GM19351 (cell line): ENCODE results near the gene SFI1.
"Not testable (repeated sequence)": the region's sequence is repeated elsewhere in the genome, so short reads cannot be mapped to it uniquely, and the experiment has no call there.

Source experiments
- ATAC-seq: cut with Tn5 transposase; IDR thresholded peaks from one replicate; pipeline ENCODE4 v1.9.1; 2021; ENCODE audit warnings: mild to moderate bottlenecking, moderate library complexity; ENCODE audit not compliant: unreplicated experiment

SFI1 gene

DNA sequence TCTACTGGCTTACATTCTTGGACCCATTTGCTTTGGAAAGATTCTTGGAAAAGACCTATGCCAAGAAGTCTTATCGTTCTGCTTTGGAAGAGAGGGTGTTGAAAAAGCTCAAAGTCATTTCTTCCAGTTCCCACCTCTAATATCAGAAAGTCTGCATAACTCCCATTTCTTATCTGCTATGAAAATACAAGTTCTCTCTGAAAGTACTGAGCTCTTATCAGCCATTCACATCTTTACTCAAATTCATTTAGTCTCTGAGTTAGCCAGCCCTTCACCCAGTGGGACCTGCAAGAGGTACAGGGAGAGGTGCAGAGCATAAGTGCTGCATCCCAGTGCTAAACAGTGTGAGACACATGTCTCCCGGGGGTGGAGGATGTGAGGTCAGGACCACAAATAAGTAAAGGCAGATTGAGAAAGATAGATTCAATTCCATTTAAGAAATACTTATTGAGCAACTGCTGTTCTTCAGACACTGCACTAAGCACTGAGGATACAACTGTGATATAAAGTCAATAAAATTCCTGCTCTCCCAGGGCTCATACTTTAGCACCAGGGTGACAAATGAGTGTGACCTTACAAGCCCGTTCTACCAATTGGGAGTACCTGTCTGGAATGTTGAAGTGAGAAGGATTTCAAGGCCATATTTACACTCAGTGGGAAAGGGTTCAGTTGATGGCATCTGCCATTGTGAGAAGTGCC, 89.0 kb downstream of the SFI1 start:
- ATAC-seq = no peak

DNA sequence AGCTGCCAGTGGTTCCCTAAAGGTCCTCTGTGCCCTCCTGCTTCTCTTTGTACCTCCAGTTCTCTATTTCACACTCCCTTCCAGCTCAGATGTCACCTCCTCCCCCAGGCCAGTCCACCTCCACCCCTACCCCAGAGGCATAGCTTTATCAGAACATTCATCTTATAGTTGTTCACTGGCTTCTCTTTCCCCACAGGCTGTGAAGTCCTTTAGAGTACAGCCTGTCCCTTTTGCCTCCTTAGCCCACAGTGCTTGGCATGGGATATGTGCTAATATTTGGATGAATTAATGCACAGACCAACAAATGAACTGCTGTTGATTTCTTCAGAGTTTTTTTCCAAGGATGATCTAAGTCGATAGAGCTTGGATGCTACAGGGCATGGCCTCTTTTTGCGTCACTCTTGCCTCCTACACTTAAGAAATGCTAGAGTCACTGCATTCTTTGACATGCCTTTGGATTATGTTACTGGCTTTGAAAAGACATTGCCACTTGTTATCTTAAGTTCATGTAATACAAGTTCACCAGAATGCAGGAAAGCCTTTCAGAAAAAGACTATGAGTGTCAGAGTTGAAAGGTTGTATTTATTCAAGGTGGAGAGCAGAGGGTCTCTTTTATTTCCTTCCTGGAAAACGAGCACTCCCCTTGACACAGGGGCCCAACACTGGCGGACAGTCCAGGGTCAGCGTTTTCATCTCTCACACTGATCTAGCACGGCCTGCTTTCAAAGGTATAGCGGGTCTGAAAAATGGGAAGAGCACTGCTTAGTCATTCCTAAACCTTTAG, 90.0 kb downstream of the SFI1 start:
- no peak for ATAC-seq

DNA sequence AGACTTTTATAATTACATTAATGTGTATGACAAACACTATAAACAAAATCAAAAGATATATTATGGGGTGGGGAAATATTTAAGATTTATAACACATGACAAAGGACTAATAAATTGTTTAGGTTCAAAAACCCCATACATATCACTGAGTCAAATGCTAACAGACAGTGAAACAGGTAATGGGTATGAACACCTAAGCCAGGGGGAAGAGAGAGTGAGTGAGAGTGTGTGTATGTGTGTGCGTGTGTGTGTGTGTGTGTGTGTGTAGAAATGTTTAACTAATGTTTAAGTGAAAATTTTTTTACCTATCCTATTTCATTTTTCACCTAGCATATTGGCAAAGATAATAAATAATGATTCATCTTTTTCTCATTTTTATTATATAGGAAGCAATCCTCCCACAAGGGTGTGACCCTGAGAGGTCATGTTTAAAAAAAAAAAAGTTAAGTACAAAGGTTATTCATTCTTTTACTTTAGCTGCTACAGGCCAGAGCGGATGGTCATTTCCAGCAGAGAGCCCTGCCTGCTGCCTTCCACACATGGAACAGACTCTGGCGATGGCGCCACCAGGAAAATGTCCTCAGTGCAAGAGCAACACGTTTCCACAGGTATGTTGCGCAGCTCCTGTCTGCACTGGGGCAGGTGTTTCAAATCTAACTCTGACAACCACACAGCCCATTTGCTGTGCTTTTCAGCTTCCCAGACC, 92.8 kb downstream of the SFI1 start:
- no peak for ATAC-seq

DNA sequence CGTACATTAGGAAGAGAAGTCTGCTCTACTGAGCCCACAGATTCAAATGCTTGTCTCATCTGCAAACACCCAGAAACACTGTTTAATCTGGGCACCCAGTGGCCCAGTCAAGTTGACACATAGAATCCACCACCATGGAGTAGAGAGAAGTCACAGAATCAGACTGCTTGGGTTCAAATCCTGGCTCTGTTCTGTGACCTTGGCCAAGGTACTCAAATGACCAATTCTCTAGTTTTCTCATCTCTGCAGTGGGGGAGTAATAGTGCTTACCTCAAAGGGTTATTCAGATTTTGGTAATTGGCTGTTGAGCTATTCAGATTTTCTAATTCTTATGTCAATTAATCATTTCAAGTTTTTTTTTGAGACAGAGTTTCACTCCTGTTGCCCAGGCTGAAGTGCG, 93.8 kb downstream of the SFI1 start:
- not testable (repeated sequence) for ATAC-seq

DNA sequence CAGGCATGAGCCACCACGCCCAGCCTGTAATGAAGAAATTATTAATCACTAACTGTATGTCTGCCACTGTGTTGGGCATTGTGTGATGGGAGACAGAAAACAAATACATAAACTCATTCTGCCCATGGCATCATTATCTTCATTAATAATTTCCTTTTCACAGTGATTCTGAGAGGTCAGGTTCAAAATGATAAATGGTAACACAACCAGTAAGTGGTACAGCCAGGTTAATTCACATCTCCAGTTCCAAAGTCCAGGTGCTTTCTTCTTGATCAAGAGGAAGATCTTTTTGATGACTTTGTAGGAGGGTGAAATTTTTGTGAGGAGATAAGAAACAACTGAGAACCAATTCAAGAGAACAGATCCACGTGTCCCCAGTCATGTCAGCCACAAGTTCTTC, 98.9 kb downstream of the SFI1 start:
- no peak for ATAC-seq

DNA sequence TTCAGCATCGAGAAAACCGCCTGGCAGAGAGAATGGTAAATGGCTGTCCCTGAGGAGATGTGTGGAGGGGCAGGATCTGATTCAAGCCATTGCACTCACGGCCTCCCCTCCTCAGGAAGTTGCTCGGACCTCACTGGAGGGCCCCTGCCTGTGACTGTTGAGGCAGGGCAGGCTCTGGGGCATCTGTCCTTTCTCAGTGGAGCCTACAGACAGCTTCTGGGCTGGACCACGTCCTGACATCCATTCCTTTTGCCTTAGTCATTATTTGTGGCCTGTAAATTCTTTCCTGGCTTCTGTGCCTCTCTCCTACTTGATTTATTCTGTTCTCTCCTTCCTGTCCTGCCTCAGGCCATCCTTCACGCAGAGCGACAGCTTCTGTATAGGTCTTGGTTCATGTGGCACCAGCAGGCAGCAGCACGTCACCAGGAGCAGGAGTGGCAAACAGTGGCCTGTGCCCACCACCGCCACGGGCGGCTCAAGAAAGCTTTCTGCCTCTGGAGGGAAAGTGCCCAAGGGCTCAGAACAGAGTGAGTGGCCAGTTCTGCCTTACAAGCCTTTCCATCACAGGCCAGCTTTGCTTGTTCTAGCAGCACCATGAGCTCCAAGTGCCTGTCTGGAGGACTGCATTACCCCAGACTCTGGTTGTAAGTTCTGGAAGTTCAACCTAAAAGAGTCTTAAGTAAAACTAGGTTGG, 106.1 kb downstream of the SFI1 start:
- no peak for ATAC-seq

DNA sequence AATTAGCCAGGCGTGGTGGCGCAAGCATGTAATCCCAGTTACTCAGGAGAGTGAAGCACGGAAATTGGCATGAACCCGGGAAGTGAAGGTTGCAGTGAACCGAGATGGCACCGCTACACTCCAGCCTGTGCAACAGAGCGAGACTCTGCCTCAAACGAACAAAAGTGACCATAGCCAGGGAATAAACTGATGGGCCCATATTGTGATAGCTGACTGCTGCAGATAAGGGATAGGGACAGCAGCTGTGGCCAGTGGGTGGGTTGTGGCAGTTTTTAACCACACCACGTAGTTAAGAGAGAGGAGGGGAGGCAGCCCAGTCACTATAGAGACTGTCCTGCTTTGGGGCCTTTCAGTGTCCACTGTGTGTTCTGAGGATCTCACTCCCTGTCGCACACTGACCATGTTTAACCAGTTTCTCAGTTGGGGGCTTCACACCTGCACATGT, 106.8 kb downstream of the SFI1 start:
- no peak for ATAC-seq

DNA sequence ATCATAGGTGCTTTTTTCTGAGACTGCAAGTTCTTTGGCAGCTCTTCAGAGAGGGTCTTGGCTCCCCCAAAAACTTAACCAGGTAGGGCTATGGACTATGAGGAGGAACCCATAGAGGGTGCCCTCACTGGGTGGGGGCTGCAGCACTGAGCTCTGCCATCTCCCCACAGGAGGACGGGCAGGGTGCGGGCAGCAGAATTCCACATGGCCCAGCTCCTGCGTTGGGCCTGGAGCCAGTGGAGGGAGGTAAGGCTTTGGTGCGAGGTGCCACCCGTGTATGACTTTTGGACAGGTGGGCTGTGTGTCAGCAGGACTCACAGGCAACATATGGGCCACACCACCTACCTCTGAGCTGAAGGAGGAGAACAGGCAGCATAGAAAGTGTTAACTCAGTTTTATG, 107.2 kb downstream of the SFI1 start:
- no peak for ATAC-seq

DNA sequence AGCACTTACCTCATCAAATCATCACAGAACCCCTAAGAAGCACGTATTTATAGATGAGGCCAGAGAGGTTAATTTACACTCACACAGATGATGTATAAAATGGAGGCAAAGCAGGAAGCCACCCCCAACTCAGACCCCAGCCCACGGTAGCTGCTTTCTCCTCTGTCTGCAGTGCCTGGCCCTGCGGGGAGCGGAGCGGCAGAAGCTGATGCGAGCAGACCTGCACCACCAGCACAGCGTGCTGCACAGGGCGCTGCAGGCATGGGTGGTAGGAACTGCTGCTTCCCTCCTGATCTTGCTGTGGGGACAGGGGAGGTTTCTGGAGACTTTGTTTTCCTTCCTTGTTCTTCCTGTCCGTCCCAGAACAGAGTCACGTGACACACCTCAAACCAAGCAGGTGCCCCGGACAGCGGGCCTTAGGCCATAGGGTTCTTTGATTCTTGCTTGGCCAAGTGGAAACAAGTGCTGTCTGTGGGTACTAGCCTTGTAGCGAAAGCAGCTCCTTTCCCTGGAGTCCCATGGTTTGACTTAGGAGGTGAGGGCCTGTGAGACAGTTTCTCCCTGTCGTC, 107.9 kb downstream of the SFI1 start:
- ATAC-seq = no peak

DNA sequence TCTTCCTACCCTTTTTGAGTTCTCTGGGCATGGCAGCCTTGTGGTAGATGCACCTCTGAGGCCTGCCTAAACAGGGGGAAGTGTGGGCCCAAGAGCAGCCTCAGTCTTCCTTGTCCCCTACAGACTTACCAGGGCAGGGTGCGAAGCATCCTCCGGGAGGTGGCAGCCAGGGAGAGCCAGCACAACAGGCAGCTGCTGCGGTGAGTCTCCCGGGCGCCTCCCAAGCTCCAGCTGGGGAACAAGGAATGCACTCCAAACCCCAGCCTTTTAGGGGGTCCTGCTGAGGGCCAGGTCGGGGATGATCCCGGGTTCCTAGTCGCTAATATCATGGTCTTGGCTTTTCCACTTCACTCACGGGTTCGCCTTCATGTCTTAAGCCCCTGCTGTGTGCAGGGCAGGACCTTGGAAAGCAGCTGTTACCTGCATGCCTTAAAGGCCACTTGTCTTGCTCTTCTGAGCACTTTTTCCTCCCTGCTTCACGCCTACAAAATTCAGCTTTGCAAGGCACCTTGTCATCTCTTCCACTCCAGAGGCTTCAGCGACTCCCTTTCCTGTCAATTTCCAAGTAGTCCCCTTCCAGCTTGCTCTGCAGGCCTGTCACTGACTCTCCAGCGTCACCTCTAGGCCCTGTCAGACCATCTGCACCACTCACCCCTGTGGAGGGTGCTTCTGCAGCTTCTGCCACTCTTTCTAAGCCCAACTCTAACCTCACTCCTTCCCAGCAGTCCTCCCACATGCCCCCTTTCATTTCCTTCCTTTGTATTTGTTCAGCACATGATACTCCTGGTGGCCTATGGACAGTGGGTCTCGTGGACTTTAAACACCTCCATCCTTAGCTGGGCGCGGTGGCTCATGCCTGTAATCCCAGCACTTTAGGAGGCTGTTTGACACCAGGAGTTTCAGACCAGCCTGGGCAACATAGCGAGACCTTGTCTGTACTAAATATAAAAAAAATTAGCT, 108.7 kb downstream of the SFI1 start:
- no peak for ATAC-seq

DNA sequence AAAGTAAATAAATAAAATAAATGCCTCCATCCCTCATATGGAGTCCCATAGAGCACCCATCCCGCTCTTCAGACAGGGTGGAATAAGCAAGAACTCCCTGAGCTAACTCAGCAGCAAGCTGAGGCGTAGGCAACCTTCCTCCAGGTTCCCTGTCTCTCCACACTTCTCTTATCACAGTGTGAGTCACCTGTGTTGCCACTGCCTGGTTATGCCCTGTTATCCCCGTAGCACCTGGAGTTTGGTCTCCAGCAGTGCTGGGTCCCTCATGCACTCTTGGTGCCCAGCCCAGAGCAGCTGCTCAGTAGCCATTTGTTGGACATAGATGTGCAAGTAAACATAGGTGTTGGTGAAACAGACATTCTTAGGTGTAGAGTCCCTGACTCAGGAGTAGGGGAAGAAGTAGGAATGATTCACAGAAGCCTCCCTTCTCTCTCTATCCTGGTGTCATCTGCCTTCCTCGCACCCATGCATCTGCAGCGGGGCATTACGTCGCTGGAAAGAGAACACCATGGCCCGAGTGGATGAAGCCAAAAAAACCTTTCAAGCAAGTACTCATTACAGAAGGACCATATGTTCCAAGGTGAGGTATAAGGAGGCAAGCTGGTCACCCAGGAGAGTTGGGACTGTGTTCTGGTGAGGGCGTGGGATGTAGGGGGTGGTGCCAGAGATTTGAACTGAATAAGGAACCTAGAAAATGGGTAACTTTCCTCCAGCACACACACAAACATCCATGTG, 109.7 kb downstream of the SFI1 start:
- ATAC-seq = no peak

DNA sequence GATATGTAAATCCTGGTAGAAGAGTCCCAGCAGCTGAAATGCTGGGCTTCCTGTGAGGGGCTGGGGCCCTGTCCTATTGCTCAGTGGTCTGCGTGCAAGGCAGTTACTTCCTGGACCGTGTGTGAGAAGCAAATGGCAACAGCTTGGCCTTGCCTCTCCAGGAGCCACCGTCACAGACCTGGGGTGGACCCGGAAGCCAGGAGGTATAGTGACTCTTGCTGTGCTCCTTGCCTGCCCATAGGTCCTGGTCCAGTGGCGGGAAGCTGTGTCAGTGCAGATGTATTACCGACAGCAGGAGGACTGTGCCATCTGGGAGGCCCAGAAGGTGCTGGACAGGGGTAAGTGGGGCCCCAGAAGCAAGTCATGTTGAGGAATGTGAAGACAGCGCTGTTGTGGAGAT, 111.4 kb downstream of the SFI1 start:
- no peak for ATAC-seq

DNA sequence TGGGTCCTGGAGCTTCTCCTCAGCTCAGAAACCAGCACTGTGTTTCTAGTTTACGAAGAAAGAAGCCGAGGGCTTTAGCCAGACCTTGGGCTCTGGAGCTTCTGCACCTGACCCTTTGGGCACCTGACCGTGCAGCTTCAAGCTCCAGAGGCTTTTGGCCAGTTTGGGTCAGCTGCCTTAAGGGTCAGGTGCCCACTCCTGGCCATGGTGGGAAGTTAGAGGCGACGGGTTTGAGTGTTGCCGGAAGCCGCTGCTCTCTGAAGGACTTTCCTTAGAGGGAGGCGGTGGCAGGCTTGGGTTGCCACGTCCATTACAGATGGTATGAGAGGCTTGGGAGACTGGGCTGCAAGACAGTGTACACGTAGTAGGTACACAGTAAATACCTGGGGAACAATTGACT, 113.4 kb downstream of the SFI1 start:
- ATAC-seq = no peak

DNA sequence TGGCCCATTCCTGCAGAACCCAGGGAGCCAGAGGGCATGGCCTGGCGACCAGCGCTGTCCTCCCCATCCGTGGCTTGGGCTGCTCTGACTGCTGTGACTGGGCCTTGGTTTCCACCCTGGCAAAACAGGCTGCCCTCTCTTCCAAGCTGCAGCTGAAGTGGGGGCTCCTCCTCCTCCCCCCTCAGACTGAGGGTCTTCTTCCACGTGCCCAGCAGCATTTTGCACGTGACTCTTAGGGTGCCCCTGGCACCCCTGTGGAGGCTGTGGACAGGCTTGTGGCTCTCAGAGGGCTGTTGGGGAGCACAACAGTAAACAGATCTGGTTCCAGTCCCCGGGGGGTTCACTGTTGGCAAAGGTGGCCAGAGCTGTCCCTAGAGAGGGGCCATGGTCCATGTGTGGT, 114.3 kb downstream of the SFI1 start:
- ATAC-seq = no peak

DNA sequence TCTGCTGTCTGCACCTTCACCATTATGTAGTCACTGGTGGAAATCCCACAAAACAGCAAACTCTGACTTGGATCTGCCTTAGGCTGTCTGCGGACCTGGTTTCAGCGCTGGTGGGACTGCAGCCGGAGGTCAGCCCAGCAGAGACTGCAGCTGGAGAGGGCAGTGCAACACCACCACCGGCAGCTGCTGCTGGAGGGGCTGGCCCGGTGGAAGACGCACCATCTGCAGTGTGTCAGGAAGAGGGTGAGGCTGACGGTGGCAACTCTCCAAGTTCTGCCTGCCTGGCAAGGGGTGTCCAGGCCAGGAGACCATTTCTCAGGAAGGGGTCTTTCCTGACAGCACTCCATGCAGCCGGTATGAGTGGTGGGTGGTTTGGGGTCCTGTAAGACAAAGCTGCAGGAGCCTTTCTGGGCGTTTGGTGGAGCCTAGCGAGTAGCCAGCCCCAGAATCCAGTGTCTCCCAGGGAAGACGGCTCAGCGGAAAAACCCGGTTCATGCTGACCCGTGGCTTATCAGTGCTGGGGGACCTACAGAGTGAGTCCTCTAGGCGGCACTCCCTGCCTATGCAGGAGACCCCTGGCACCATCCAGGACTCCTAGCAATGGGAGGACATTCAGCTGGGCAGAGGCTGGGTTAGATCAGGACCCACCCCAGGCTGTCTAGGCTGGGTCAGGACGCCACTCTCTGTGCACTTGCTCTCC, 114.9 kb downstream of the SFI1 start:
- no peak for ATAC-seq

DNA sequence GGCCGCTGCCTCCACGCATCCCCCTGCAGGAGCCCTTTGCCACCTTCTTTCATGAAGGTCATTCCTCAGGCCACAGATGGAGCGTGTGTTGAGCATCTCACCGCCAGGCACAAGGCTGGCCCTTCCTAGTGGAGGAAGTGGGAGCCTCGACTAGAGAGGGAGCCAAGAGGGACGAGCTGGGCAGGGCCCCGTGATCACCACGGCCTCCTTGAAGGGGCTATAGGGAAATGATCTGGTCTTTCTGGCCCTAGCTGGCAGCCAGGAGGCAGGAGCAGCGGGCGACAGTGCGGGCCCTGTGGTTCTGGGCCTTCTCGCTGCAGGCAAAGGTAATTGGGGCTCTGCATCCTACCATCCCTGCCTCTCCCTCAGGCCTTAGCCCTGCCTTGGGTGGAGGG, 116.6 kb downstream of the SFI1 start:
- ATAC-seq = no peak

DNA sequence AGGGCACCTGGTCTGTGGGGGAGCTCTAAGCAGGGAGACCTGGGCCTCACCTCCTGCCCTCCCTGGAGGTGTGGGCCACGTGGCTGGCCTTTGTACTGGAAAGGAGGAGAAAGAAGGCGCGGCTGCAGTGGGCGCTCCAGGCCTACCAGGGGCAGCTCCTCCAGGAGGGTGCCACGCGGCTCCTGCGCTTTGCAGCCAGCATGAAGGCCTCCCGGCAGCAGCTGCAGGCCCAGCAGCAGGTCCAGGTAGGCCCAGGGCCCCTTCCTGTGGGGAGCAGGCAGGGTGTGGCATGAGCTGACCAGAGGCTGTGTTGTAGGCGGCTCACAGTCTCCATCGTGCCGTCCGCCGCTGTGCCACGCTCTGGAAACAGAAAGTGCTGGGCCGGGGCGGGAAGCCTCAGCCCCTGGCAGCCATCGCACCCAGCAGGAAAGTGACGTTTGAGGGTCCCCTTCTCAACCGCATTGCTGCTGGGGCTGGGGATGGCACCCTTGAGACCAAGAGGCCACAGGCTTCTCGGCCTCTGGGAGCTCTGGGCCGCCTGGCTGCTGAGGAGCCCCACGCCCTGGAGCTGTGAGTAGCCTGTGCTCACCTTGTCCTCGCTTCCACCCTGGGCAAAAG, 117.1 kb downstream of the SFI1 start:
- no peak for ATAC-seq

DNA sequence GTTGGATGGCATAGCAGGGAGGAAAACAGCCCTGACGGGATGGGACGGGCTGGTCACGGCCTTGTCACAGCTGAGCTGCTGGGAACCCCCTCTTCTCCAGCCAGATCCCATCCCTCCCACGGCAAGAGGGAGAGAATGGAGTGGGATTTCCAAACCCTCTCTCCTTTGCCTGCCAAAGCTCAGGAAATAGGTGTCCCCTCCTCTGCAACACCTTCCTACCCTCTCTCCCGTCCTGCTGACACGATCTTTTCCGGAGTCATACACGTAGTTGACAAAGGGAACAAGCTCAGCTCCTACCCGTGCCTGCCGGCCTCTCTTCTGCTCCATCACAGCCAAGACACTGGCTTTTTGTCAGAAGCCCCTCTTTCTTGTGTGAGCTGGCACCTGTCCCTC, 117.6 kb downstream of the SFI1 start:
- no peak for ATAC-seq
